ENCODE results near the gene XPNPEP3.
"Not testable (repeated sequence)": the region's sequence is repeated elsewhere in the genome, so short reads cannot be mapped to it uniquely, and the experiment has no call there.

The XPNPEP3 gene

GRCh38 chr22:40857309-40857855 lies 434 bp downstream of the XPNPEP3 start:
- Histone ChIP-seq H3K4me1 (ENCODE audit: control insufficient read depth, insufficient read depth, low read length) (peaks cover 20% of the 10 kb centered on the region), H3K4me3 (ENCODE audit: insufficient read depth, low read depth, low read length) (peak overlapping the region; percentile 74), H3K9me3 (ENCODE audit: control insufficient read depth, low read length) (no peaks in the 10 kb centered on the region), H3K36me3 (ENCODE audit: control insufficient read depth, insufficient read depth, low read length) (no peaks in the 10 kb centered on the region), H3K27me3 (ENCODE audit: control insufficient read depth, insufficient read depth, low read length, poor library complexity, severe bottlenecking) (no peaks in the 10 kb centered on the region), H3K27ac (ENCODE audit: insufficient read depth, low read depth, low read length, poor library complexity, severe bottlenecking) (peak overlapping the region; percentile 100)
- WGBS, 2 experiments, result 14 to 15% methylated on average over 18 of the region's 18 CpGs

- H3K9me3 ChIP-seq (ENCODE audit: control insufficient read depth, low read length), result no peaks in the 10 kb centered on the region
- peaks cover 4% of the 10 kb centered on the region for H3K4me1 ChIP-seq (ENCODE audit: control insufficient read depth, insufficient read depth, low read length)
- H3K36me3 ChIP-seq (ENCODE audit: control insufficient read depth, insufficient read depth, low read length), result no peaks in the 10 kb centered on the region
- H3K4me3 ChIP-seq (ENCODE audit: insufficient read depth, low read depth, low read length), result no peak within 1 kb of the TSS
- no peak within 1 kb of the TSS for H3K27ac ChIP-seq (ENCODE audit: insufficient read depth, low read depth, low read length, poor library complexity, severe bottlenecking)
- 94 to 95% methylated on average over 3 of the region's 3 CpGs for WGBS, 2 experiments
- H3K27me3 ChIP-seq (ENCODE audit: control insufficient read depth, insufficient read depth, low read length, poor library complexity, severe bottlenecking), result no peaks in the 10 kb centered on the region
These were observed 5.1 kb downstream of the XPNPEP3 start, which contains the start of gene DNAJB7 for GRCh38 chr22:40862013-40862412. Gene DNAJB7, minus strand, starts transcription at chr22:40862113. Its CDS starts 119 bp downstream, at chr22:40861994.

GRCh38 chr22:40862537-40862936 lies 5.6 kb downstream of the XPNPEP3 start:
- H3K27ac ChIP-seq (ENCODE audit: insufficient read depth, low read depth, low read length, poor library complexity, severe bottlenecking), result no peak overlapping the region
- no peaks in the 10 kb centered on the region for H3K27me3 ChIP-seq (ENCODE audit: control insufficient read depth, insufficient read depth, low read length, poor library complexity, severe bottlenecking)
- H3K36me3 ChIP-seq (ENCODE audit: control insufficient read depth, insufficient read depth, low read length), result no peaks in the 10 kb centered on the region
- WGBS, 2 experiments, result 88 to 91% methylated on average over 2 of the region's 2 CpGs
- peaks cover 4% of the 10 kb centered on the region for H3K4me1 ChIP-seq (ENCODE audit: control insufficient read depth, insufficient read depth, low read length)
- no peak overlapping the region for H3K4me3 ChIP-seq (ENCODE audit: insufficient read depth, low read depth, low read length)
- H3K9me3 ChIP-seq (ENCODE audit: control insufficient read depth, low read length), result no peaks in the 10 kb centered on the region

- H3K9me3 ChIP-seq (ENCODE audit: control insufficient read depth, low read length), result no peaks in the 10 kb centered on the region
- no peaks in the 10 kb centered on the region for H3K4me1 ChIP-seq (ENCODE audit: control insufficient read depth, insufficient read depth, low read length)
- no peaks in the 10 kb centered on the region for H3K27me3 ChIP-seq (ENCODE audit: control insufficient read depth, insufficient read depth, low read length, poor library complexity, severe bottlenecking)
- WGBS, 2 experiments, result 97 to 100% methylated on average over 2 of the region's 2 CpGs
- no peak overlapping the region for H3K4me3 ChIP-seq (ENCODE audit: insufficient read depth, low read depth, low read length)
- no peaks in the 10 kb centered on the region for H3K36me3 ChIP-seq (ENCODE audit: control insufficient read depth, insufficient read depth, low read length)
- no peak overlapping the region for H3K27ac ChIP-seq (ENCODE audit: insufficient read depth, low read depth, low read length, poor library complexity, severe bottlenecking)
These were observed 10.2 kb downstream of the XPNPEP3 start for GRCh38 chr22:40867109-40867508.

- not testable (repeated sequence) for H3K9me3 ChIP-seq (ENCODE audit: control insufficient read depth, low read length); H3K4me1 ChIP-seq (ENCODE audit: control insufficient read depth, insufficient read depth, low read length); H3K36me3 ChIP-seq (ENCODE audit: control insufficient read depth, insufficient read depth, low read length); H3K27ac ChIP-seq (ENCODE audit: insufficient read depth, low read depth, low read length, poor library complexity, severe bottlenecking); H3K27me3 ChIP-seq (ENCODE audit: control insufficient read depth, insufficient read depth, low read length, poor library complexity, severe bottlenecking); H3K4me3 ChIP-seq (ENCODE audit: insufficient read depth, low read depth, low read length)
- 92 to 93% methylated on average over 5 of the region's 6 CpGs for WGBS, 2 experiments
These were observed 11.4 kb downstream of the XPNPEP3 start for GRCh38 chr22:40868379-40868778.

GRCh38 chr22:40874016-40874415 lies 17.1 kb downstream of the XPNPEP3 start:
- H3K4me3 ChIP-seq (ENCODE audit: insufficient read depth, low read depth, low read length), result no peak overlapping the region
- H3K36me3 ChIP-seq (ENCODE audit: control insufficient read depth, insufficient read depth, low read length), result no peaks in the 10 kb centered on the region
- no peaks in the 10 kb centered on the region for H3K27me3 ChIP-seq (ENCODE audit: control insufficient read depth, insufficient read depth, low read length, poor library complexity, severe bottlenecking)
- H3K9me3 ChIP-seq (ENCODE audit: control insufficient read depth, low read length), result no peaks in the 10 kb centered on the region
- no peak overlapping the region for H3K27ac ChIP-seq (ENCODE audit: insufficient read depth, low read depth, low read length, poor library complexity, severe bottlenecking)
- no peaks in the 10 kb centered on the region for H3K4me1 ChIP-seq (ENCODE audit: control insufficient read depth, insufficient read depth, low read length)
- 93 to 100% methylated on average over 3 of the region's 3 CpGs for WGBS, 2 experiments

- no peaks in the 10 kb centered on the region for H3K9me3 ChIP-seq (ENCODE audit: control insufficient read depth, low read length)
- WGBS, 2 experiments, result 96% methylated on average over 3 of the region's 3 CpGs
- no peak overlapping the region for H3K27ac ChIP-seq (ENCODE audit: insufficient read depth, low read depth, low read length, poor library complexity, severe bottlenecking)
- H3K4me1 ChIP-seq (ENCODE audit: control insufficient read depth, insufficient read depth, low read length), result no peaks in the 10 kb centered on the region
- H3K36me3 ChIP-seq (ENCODE audit: control insufficient read depth, insufficient read depth, low read length), result no peaks in the 10 kb centered on the region
- H3K4me3 ChIP-seq (ENCODE audit: insufficient read depth, low read depth, low read length), result no peak overlapping the region
- H3K27me3 ChIP-seq (ENCODE audit: control insufficient read depth, insufficient read depth, low read length, poor library complexity, severe bottlenecking), result no peaks in the 10 kb centered on the region
These were observed 18.2 kb downstream of the XPNPEP3 start for GRCh38 chr22:40875111-40875510.

- Histone ChIP-seq H3K27me3 (ENCODE audit: control insufficient read depth, insufficient read depth, low read length, poor library complexity, severe bottlenecking) (no peaks in the 10 kb centered on the region), H3K4me3 (ENCODE audit: insufficient read depth, low read depth, low read length) (no peak overlapping the region), H3K4me1 (ENCODE audit: control insufficient read depth, insufficient read depth, low read length) (no peaks in the 10 kb centered on the region), H3K27ac (ENCODE audit: insufficient read depth, low read depth, low read length, poor library complexity, severe bottlenecking) (no peak overlapping the region), H3K9me3 (ENCODE audit: control insufficient read depth, low read length) (no peaks in the 10 kb centered on the region), H3K36me3 (ENCODE audit: control insufficient read depth, insufficient read depth, low read length) (peaks cover 3% of the 10 kb centered on the region)
- 89 to 93% methylated on average over 1 of the region's 1 CpG for WGBS, 2 experiments
These were observed 20.0 kb downstream of the XPNPEP3 start for GRCh38 chr22:40876907-40877306.

GRCh38 chr22:40877488-40877887 lies 20.5 kb downstream of the XPNPEP3 start:
- peaks cover 7% of the 10 kb centered on the region for H3K36me3 ChIP-seq (ENCODE audit: control insufficient read depth, insufficient read depth, low read length)
- WGBS, 2 experiments, result 96 to 100% methylated on average over 3 of the region's 3 CpGs
- H3K27me3 ChIP-seq (ENCODE audit: control insufficient read depth, insufficient read depth, low read length, poor library complexity, severe bottlenecking), result no peaks in the 10 kb centered on the region
- H3K27ac ChIP-seq (ENCODE audit: insufficient read depth, low read depth, low read length, poor library complexity, severe bottlenecking), result no peak overlapping the region
- H3K4me3 ChIP-seq (ENCODE audit: insufficient read depth, low read depth, low read length), result no peak overlapping the region
- H3K9me3 ChIP-seq (ENCODE audit: control insufficient read depth, low read length), result no peaks in the 10 kb centered on the region
- H3K4me1 ChIP-seq (ENCODE audit: control insufficient read depth, insufficient read depth, low read length), result no peaks in the 10 kb centered on the region

GRCh38 chr22:40878922-40879321 lies 22.0 kb downstream of the XPNPEP3 start:
- Histone ChIP-seq H3K36me3 (ENCODE audit: control insufficient read depth, insufficient read depth, low read length) (peaks cover 14% of the 10 kb centered on the region), H3K9me3 (ENCODE audit: control insufficient read depth, low read length) (no peaks in the 10 kb centered on the region), H3K27me3 (ENCODE audit: control insufficient read depth, insufficient read depth, low read length, poor library complexity, severe bottlenecking) (no peaks in the 10 kb centered on the region), H3K27ac (ENCODE audit: insufficient read depth, low read depth, low read length, poor library complexity, severe bottlenecking) (no peak overlapping the region), H3K4me1 (ENCODE audit: control insufficient read depth, insufficient read depth, low read length) (no peaks in the 10 kb centered on the region), H3K4me3 (ENCODE audit: insufficient read depth, low read depth, low read length) (no peak overlapping the region)
- WGBS, 2 experiments, result 89 to 94% methylated on average over 1 to 2 of the region's 2 CpGs

GRCh38 chr22:40889116-40889515 lies 32.2 kb downstream of the XPNPEP3 start:
- Histone ChIP-seq H3K9me3 (ENCODE audit: control insufficient read depth, low read length) (no peaks in the 10 kb centered on the region), H3K27me3 (ENCODE audit: control insufficient read depth, insufficient read depth, low read length, poor library complexity, severe bottlenecking) (no peaks in the 10 kb centered on the region), H3K4me1 (ENCODE audit: control insufficient read depth, insufficient read depth, low read length) (no peaks in the 10 kb centered on the region), H3K36me3 (ENCODE audit: control insufficient read depth, insufficient read depth, low read length) (peaks cover 9% of the 10 kb centered on the region), H3K4me3 (ENCODE audit: insufficient read depth, low read depth, low read length) (no peak overlapping the region), H3K27ac (ENCODE audit: insufficient read depth, low read depth, low read length, poor library complexity, severe bottlenecking) (no peak overlapping the region)
